Measurements from ENCODE around the gene TFPI2. TPM values are rescaled to one million over a fixed set of nuclear protein-coding genes. Genes with fewer than 3 reads are reported as not detected.

TFPI2 gene
- total and polyA plus RNA-seq, 4 donors: 1.4 to 9.1 (median 3.6) TPM

GRCh38 chr7:93873998-93874574, 16.5 kb downstream of the TFPI2 start:
- 71% methylated on average over 1 of the region's 1 CpG for WGBS
- no peaks in the 10 kb centered on the region for H3K4me1 ChIP-seq (ENCODE audit: control insufficient read depth in 4 of 4, insufficient read depth in 4 of 4, low read length in 3 of 4)
- H3K4me3 ChIP-seq (ENCODE audit: low read depth in 1 of 3, low read length in 3 of 3): no peak overlapping the region
- no peaks in the 10 kb centered on the region for H3K36me3 ChIP-seq (ENCODE audit: control insufficient read depth in 4 of 4, insufficient read depth in 3 of 4, low read depth in 1 of 4, low read length in 3 of 4)
- no peak for DNase-seq (ENCODE audit: low spot score)
- H3K27ac ChIP-seq (ENCODE audit: low read depth in 1 of 2, low read length in 2 of 2): no peak overlapping the region
- H3K27me3 ChIP-seq (ENCODE audit: control insufficient read depth in 4 of 4, insufficient read depth in 4 of 4, low read length in 3 of 4): no peaks in the 10 kb centered on the region
- H3K9me3 ChIP-seq (ENCODE audit: control insufficient read depth in 4 of 4, low read length in 3 of 4): peaks cover 0 to 4% (median 0%) of the 10 kb centered on the region in 4 donors
- TF ChIP-seq YY1 (IDR thresholded peaks at IDR 0.05): no peak
- no peak for TF ChIP-seq EGR1 (IDR thresholded peaks at IDR 0.05; ENCODE audit: low read depth in 2 of 2)
- TF ChIP-seq, protein P1, sequence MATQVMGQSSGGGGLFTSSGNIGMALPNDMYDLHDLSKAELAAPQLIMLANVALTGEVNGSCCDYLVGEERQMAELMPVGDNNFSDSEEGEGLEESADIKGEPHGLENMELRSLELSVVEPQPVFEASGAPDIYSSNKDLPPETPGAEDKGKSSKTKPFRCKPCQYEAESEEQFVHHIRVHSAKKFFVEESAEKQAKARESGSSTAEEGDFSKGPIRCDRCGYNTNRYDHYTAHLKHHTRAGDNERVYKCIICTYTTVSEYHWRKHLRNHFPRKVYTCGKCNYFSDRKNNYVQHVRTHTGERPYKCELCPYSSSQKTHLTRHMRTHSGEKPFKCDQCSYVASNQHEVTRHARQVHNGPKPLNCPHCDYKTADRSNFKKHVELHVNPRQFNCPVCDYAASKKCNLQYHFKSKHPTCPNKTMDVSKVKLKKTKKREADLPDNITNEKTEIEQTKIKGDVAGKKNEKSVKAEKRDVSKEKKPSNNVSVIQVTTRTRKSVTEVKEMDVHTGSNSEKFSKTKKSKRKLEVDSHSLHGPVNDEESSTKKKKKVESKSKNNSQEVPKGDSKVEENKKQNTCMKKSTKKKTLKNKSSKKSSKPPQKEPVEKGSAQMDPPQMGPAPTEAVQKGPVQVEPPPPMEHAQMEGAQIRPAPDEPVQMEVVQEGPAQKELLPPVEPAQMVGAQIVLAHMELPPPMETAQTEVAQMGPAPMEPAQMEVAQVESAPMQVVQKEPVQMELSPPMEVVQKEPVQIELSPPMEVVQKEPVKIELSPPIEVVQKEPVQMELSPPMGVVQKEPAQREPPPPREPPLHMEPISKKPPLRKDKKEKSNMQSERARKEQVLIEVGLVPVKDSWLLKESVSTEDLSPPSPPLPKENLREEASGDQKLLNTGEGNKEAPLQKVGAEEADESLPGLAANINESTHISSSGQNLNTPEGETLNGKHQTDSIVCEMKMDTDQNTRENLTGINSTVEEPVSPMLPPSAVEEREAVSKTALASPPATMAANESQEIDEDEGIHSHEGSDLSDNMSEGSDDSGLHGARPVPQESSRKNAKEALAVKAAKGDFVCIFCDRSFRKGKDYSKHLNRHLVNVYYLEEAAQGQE (IDR thresholded peaks at IDR 0.05): no peak
- TF ChIP-seq JUND (IDR thresholded peaks at IDR 0.05): no peak
- no peak for TF ChIP-seq NR2F2 (IDR thresholded peaks at IDR 0.05)
- no peak for TF ChIP-seq ZBTB33 (IDR thresholded peaks at IDR 0.05)
- TF ChIP-seq RXRA (IDR thresholded peaks at IDR 0.05): no peak
- no peak for TF ChIP-seq HNF4A (conservative IDR thresholded peaks at IDR 0.05)
- no peak for TF ChIP-seq GABPA (IDR thresholded peaks at IDR 0.05 in 1 of 2, conservative IDR thresholded peaks at IDR 0.05 in 1 of 2)
- no peak for TF ChIP-seq FOXA1 (IDR thresholded peaks at IDR 0.05)
- no peak for TF ChIP-seq ATF3 (IDR thresholded peaks at IDR 0.05)
- no peak for TF ChIP-seq FOXA2 (IDR thresholded peaks at IDR 0.05)
- no peak overlapping the region for H3K9ac ChIP-seq (ENCODE audit: low read depth in 1 of 2, low read length in 2 of 2)

- Histone ChIP-seq H3K4me1 (ENCODE audit: control insufficient read depth in 4 of 4, insufficient read depth in 4 of 4, low read length in 3 of 4) (no peaks in the 10 kb centered on the region), H3K27ac (ENCODE audit: low read depth in 1 of 2, low read length in 2 of 2) (no peak overlapping the region), H3K36me3 (ENCODE audit: control insufficient read depth in 4 of 4, insufficient read depth in 3 of 4, low read depth in 1 of 4, low read length in 3 of 4) (no peaks in the 10 kb centered on the region), H3K27me3 (ENCODE audit: control insufficient read depth in 4 of 4, insufficient read depth in 4 of 4, low read length in 3 of 4) (no peaks in the 10 kb centered on the region), H3K9ac (ENCODE audit: low read depth in 1 of 2, low read length in 2 of 2) (no peak overlapping the region), H3K4me3 (ENCODE audit: low read depth in 1 of 3, low read length in 3 of 3) (no peak overlapping the region), H3K9me3 (ENCODE audit: control insufficient read depth in 4 of 4, low read length in 3 of 4) (no peaks in the 10 kb centered on the region)
- WGBS: 66% methylated on average over 3 of the region's 3 CpGs
- TF ChIP-seq ATF3 (IDR thresholded peaks at IDR 0.05) (no peak), EGR1 (IDR thresholded peaks at IDR 0.05; ENCODE audit: low read depth in 2 of 2) (no peak), ZBTB33 (IDR thresholded peaks at IDR 0.05) (no peak)
- TF ChIP-seq, protein P1 (IDR thresholded peaks at IDR 0.05): no peak
- no peak for DNase-seq (ENCODE audit: low spot score)
Measured at GRCh38 chr7:93866886-93867285, 23.7 kb downstream of the TFPI2 start.

Measured in liver (tissue), 9 donors.